WI38 (cell line): Measurements from ENCODE around the gene DAAM2.

ENCODE experiments used
- H3K4me3 ChIP-seq: 2 replicates; pipeline ENCODE4 v1.5.1; 2011; ENCODE audit warnings: low read depth, mild to moderate bottlenecking, control low read depth, low read length
- TF ChIP-seq, protein P1 (sequence below): IDR thresholded peaks from 2 replicates; pipeline ENCODE4 v1.5.1; 2012; ENCODE audit warnings: low read depth, mild to moderate bottlenecking, control low read depth, low read length

Gene DAAM2

DNA sequence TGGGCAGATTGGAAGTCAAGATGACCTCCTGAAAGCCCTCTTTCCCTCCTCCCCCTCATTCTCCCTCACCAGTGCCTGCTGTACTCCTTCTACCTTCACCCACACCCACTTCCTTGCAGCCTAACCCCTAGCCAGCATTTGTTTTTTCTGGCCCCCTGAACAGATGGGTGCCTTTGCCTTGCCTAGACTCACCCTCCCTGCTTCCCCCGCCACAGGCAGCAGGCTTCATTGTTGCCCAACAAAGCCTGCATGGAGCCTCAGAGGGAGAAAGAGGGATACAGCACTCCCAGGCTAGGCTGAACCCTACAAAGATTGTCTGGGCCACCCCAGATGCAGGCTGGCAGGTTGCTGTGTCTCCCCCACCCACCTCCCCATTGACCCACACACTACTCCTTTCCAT is 139.4 kb downstream of the DAAM2 start:
- H3K4me3 ChIP-seq = no peak overlapping the region
- TF ChIP-seq, protein P1, sequence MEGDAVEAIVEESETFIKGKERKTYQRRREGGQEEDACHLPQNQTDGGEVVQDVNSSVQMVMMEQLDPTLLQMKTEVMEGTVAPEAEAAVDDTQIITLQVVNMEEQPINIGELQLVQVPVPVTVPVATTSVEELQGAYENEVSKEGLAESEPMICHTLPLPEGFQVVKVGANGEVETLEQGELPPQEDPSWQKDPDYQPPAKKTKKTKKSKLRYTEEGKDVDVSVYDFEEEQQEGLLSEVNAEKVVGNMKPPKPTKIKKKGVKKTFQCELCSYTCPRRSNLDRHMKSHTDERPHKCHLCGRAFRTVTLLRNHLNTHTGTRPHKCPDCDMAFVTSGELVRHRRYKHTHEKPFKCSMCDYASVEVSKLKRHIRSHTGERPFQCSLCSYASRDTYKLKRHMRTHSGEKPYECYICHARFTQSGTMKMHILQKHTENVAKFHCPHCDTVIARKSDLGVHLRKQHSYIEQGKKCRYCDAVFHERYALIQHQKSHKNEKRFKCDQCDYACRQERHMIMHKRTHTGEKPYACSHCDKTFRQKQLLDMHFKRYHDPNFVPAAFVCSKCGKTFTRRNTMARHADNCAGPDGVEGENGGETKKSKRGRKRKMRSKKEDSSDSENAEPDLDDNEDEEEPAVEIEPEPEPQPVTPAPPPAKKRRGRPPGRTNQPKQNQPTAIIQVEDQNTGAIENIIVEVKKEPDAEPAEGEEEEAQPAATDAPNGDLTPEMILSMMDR = no peak

DNA sequence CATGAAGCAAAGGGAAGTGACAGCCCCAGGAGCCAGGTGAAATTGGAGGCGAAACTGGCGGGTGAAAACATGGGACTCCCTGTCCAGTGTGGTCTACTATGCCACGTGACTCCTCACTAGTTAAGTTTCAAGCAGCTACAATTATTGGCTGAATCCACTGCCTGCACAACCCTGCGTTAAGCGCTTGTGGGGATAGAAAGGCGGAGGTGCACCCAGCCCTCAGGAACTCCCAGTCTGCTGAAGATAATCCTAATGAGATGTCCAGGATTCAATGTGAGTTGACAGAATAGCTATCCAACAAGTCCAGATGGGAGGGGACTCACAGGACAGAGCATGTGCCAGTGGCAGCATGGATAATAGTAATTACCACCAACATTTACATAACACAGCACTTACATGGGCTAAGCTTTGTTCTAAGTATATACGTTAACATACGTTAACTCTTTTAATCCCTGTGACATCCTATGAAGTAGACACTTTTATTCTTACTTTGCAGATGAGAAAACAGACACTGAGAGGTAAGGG is 140.3 kb downstream of the DAAM2 start:
- no peak overlapping the region for H3K4me3 ChIP-seq
- TF ChIP-seq, protein P1 = no peak

DNA sequence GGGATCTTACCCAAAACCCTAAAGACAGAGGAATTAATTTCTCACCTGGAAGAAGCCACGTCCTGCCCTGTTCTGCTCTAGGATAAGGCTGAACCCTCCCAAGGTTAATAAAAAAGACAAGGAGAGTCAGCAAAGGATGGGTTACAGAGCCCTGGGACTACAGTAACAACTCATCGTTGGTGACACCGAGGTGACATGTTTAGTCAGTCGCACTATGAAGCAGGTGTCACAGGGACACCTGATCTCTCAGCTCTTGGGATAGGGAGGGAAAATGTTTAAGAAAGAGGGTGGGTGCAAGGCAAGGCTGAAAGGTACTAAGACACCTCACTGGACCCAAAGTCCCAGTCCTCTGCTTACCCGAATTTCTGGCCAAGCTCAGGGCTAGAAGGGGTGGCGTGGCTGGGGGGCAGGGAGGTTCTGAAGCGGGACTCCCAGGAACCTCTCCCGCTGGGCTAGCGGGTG is 141.5 kb downstream of the DAAM2 start:
- peak overlapping the region; percentile 79 for H3K4me3 ChIP-seq
- TF ChIP-seq, protein P1 = no peak

DNA sequence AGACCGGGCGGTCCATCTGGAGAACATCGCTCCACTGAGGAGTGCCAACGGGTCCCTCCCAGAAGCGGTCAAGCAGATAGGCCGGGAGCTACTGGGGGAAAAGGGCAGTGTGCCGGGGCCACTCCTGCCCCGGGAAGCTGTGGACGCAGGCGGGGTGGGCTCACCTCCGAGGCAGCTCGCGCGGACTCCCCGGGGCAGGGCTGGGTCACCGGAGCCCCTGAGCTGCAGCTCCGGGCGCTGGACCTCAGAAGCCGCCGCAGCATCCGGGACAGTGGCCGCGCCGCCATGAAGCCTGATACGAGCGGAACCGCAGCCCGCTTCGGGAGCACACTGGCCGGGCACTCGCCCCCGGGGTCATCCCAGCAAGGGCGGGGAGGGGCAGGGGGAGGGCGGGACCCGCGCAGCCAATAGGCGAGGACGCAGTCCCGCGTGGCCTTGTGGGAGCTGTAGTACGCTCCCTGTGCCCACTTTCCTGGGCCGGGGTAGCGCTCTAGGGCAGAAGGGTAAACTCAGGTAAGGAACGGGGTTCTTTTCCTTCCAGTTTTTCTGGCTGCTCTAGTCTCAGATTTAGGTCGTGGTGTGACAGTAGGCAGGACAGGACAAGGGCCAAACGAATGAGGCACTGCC is 142.1 kb downstream of the DAAM2 start, which contains the start of gene MOCS1:
Gene MOCS1 (minus strand): TSS at position 332 of the 627 bp plus-strand sequence. CDS start 45 bp downstream, at position 287.
- H3K4me3 ChIP-seq = peak within 1 kb of the TSS; percentile 79
- TF ChIP-seq, protein P1 = no peak

DNA sequence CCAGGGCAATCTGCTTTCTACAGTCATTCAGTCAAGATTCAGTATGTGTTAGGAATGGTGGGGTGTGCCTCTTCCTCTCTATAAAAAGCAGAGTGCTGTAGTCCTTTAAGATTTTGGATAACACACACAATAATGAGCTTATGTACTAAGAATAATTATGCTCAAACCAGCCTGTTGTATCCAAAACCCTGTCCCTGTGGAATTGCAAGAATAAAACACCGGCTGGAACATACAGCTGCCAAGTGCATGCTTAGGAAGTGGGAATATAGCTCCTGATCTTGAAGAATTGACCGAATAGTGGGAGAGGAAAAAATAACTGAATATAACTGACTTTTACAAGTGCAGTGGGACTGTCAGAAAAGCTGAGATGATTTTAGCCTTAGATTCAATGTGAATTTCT is 143.1 kb downstream of the DAAM2 start:
- TF ChIP-seq, protein P1 = no peak
- no peak overlapping the region for H3K4me3 ChIP-seq

DNA sequence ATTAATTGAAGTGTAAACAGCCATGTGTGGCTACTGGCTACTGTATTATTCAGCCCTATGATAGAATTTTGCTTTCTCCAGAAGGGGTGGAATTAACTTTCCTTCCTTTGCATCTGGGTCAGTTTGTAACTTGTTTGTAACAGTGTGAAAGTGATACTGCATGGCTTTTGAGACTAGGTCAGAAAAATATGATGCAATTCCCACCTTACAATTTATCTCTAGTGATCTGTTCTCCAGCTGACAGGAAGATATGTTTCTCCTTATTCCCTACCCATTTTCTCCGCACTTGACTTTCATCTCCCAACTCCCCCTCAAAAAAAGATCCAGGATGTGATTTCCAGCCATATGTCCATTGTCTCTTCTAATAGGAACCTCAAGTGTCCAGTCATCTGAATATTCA is 144.7 kb downstream of the DAAM2 start:
- TF ChIP-seq, protein P1 = no peak
- no peak overlapping the region for H3K4me3 ChIP-seq

DNA sequence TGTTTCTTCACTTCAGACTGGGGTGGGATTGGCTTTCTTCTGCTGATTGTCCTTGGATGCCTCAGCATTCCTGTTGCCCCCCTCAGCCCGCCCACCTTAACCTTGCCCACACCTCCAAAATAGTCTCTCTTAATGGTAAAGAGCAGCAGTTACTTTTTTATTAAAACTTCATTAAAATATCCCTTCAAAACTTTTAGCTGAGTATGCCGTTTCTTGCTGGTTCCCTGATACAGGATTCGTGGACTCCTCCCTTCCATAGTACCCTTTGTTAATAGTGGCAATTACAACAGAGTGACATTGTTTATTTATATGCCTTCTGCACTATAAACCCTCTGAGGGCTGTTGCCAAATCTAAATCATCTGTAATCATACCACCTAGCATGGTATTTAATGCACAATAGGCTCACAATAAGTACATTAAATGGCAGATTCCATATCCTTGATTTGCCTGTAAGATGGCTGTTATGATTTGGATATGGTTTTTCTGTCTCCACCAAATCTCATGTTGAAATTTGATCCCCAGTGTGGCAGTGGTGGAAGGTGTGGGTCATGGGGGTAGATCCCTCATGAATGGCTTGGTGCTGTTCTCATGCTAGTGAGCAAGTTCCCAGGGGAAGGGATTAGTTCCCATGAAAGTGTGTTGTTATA is 145.6 kb downstream of the DAAM2 start:
- no peak overlapping the region for H3K4me3 ChIP-seq
- TF ChIP-seq, protein P1 = no peak
